H9 (cell line): ENCODE measurements around the gene KRTAP10-9. TPM values are rescaled to one million over a fixed set of nuclear protein-coding genes. Genes with fewer than 3 reads are reported as not detected.

Experiments used
- DNase-seq: peaks from one replicate; pipeline ENCODE4 v3.0.0-alpha.2; 2017
- H2AFZ ChIP-seq: one replicate; pipeline ENCODE4 v1.6.1; 2013; ENCODE audit warnings: mild to moderate bottlenecking, low read length, control low read depth, moderate library complexity
- H2AK5ac ChIP-seq: 2 replicates; pipeline ENCODE4 v1.6.1; 2013; ENCODE audit warnings: low read length, control low read depth, mixed read lengths; ENCODE audit not compliant: insufficient read length
- H2BK120ac ChIP-seq: one replicate; pipeline ENCODE4 v1.6.1; 2013; ENCODE audit warnings: low read depth, mild to moderate bottlenecking, low read length, control low read depth, inconsistent platforms; ENCODE audit not compliant: poor library complexity, severe bottlenecking
- H2BK12ac ChIP-seq: 2 replicates; pipeline ENCODE4 v1.6.1; 2013; ENCODE audit warnings: low read length, control low read depth, mixed read lengths, low read depth; ENCODE audit not compliant: insufficient read length
- H2BK15ac ChIP-seq: 2 replicates; pipeline ENCODE4 v1.6.1; 2013; ENCODE audit warnings: low read depth, low read length, control low read depth
- H2BK20ac ChIP-seq: one replicate; pipeline ENCODE4 v1.6.1; 2013; ENCODE audit warnings: low read depth, mild to moderate bottlenecking, low read length, control low read depth, inconsistent platforms; ENCODE audit not compliant: poor library complexity, severe bottlenecking
- H2BK5ac ChIP-seq: 2 replicates; pipeline ENCODE4 v1.6.1; 2013; ENCODE audit warnings: low read length, control low read depth, mixed read lengths; ENCODE audit not compliant: insufficient read length
- H3K14ac ChIP-seq: 2 replicates; pipeline ENCODE4 v1.6.1; 2013; ENCODE audit warnings: low read length, control low read depth; ENCODE audit not compliant: insufficient read depth
- H3K18ac ChIP-seq: 2 replicates; pipeline ENCODE4 v1.6.1; 2013; ENCODE audit warnings: low read depth, mild to moderate bottlenecking, mixed read lengths, low read length, control low read depth; ENCODE audit not compliant: insufficient read length
- H3K23ac ChIP-seq: 2 replicates; pipeline ENCODE4 v1.6.1; 2013; ENCODE audit warnings: low read length, control low read depth, mixed read lengths, low read depth; ENCODE audit not compliant: insufficient read length
- H3K23me2 ChIP-seq: 2 replicates; pipeline ENCODE4 v1.6.1; 2013; ENCODE audit warnings: low read depth, mild to moderate bottlenecking, mixed read lengths, low read length, control low read depth; ENCODE audit not compliant: insufficient read length, poor library complexity, severe bottlenecking
- H3K27ac ChIP-seq: 2 replicates; pipeline ENCODE4 v1.5.1; 2013; ENCODE audit warnings: low read length, control low read depth, mixed read lengths, low read depth; ENCODE audit not compliant: insufficient read length
- H3K27me3 ChIP-seq: 2 replicates; pipeline ENCODE4 v1.6.1; 2013; ENCODE audit warnings: low read length, control low read depth, inconsistent platforms; ENCODE audit not compliant: insufficient read depth
- H3K4ac ChIP-seq: 2 replicates; pipeline ENCODE4 v1.6.1; 2013; ENCODE audit warnings: low read depth, mild to moderate bottlenecking, control low read depth, inconsistent platforms, low read length, moderate library complexity
- H3K4me1 ChIP-seq: 2 replicates; pipeline ENCODE4 v1.6.1; 2013; ENCODE audit warnings: low read length, control low read depth, inconsistent platforms; ENCODE audit not compliant: insufficient read depth
- H3K4me2 ChIP-seq: 2 replicates; pipeline ENCODE4 v1.6.1; 2013; ENCODE audit warnings: low read length, control low read depth, mixed read lengths; ENCODE audit not compliant: insufficient read length, insufficient read depth
- H3K56ac ChIP-seq: 2 replicates; pipeline ENCODE4 v1.6.1; 2013; ENCODE audit warnings: low read depth, mild to moderate bottlenecking, mixed read lengths, low read length, control low read depth; ENCODE audit not compliant: insufficient read length
- H3K79me1 ChIP-seq: 2 replicates; pipeline ENCODE4 v1.6.1; 2013; ENCODE audit warnings: low read depth, mild to moderate bottlenecking, moderate library complexity, low read length, control low read depth, inconsistent platforms; ENCODE audit not compliant: insufficient read depth, poor library complexity, severe bottlenecking
- H3K79me2 ChIP-seq: 2 replicates; pipeline ENCODE4 v1.6.1; 2013; ENCODE audit warnings: low read length, control low read depth, inconsistent platforms; ENCODE audit not compliant: insufficient read depth
- H3K9ac ChIP-seq: 2 replicates; pipeline ENCODE4 v1.6.1; 2013; ENCODE audit warnings: low read length, control low read depth, mixed read lengths; ENCODE audit not compliant: insufficient read length; ENCODE audit errors: extremely low read depth
- H3K9me3 ChIP-seq: one replicate; pipeline ENCODE4 v1.6.1; 2013; ENCODE audit warnings: low read depth, low read length, inconsistent platforms; ENCODE audit not compliant: control insufficient read depth
- H3T11ph ChIP-seq: one replicate; pipeline ENCODE4 v1.6.1; 2013; ENCODE audit warnings: mild to moderate bottlenecking, low read length, control low read depth, inconsistent platforms
- H4K20me1 ChIP-seq: one replicate; pipeline ENCODE4 v1.6.1; 2013; ENCODE audit not compliant: control insufficient read depth, insufficient read length, insufficient read depth
- H4K5ac ChIP-seq: 2 replicates; pipeline ENCODE4 v1.6.1; 2013; ENCODE audit warnings: low read depth, mild to moderate bottlenecking, mixed read lengths, low read length, control low read depth; ENCODE audit not compliant: insufficient read length
- H4K8ac ChIP-seq: replicated peaks from 2 replicates; pipeline ENCODE4 v1.6.1; 2013; ENCODE audit warnings: low read length, control low read depth, mixed read lengths, low read depth; ENCODE audit not compliant: insufficient read length
- H4K91ac ChIP-seq: 2 replicates; pipeline ENCODE4 v1.6.1; 2013; ENCODE audit warnings: low read depth, mild to moderate bottlenecking, moderate library complexity, mixed read lengths, low read length, control low read depth; ENCODE audit not compliant: insufficient read length
- H3K27ac Mint-ChIP-seq, 3 experiments: 2 replicates in 2 of 3; 3 replicates in 1 of 3; pipeline ENCODE4 v1.8.0; 2020 to 2021; ENCODE audit warnings: mixed read lengths in 3 of 3, mild to moderate bottlenecking in 1 of 3, moderate library complexity in 1 of 3
- H3K27me3 Mint-ChIP-seq: 2 replicates; pipeline ENCODE4 v1.8.0; 2021; ENCODE audit warnings: low read depth, mild to moderate bottlenecking, moderate library complexity, mixed read lengths
- H3K36me3 Mint-ChIP-seq, 3 experiments: 2 replicates in 2 of 3; 3 replicates in 1 of 3; pipeline ENCODE4 v1.8.0; 2020 to 2021; ENCODE audit warnings: low read depth in 3 of 3, mixed read lengths in 3 of 3; ENCODE audit not compliant: insufficient read depth in 1 of 3
- H3K4me1 Mint-ChIP-seq, 2 experiments: 2 replicates each; pipeline ENCODE4 v1.8.0; 2020; ENCODE audit warnings: mixed read lengths in 2 of 2
- H3K4me3 Mint-ChIP-seq, 2 experiments: 2 replicates in 1 of 2; 3 replicates in 1 of 2; pipeline ENCODE4 v1.8.0; 2020 to 2021; ENCODE audit warnings: mild to moderate bottlenecking in 2 of 2, mixed read lengths in 2 of 2, moderate library complexity in 1 of 2
- H3K9me3 Mint-ChIP-seq, 2 experiments: 2 replicates in 1 of 2; 3 replicates in 1 of 2; pipeline ENCODE4 v1.8.0; 2020; ENCODE audit warnings: mild to moderate bottlenecking in 2 of 2, mixed read lengths in 2 of 2, moderate library complexity in 1 of 2
- WGBS: extraction: QIAGEN DNeasy Blood & Tissue Kit; methylation state at CpG from one replicate; pipeline ENCODE4 v1.1.7; 2013; ENCODE audit warnings: missing lambda C conversion rate, low lambda C conversion rate, mixed read lengths; ENCODE audit not compliant: insufficient read length; ENCODE audit errors: extremely low coverage; 5-methylcytosine and 5-hydroxymethylcytosine counted together
- total RNA-seq: library from RNA; stranded (reverse); gene quantifications from 2 replicates; pipeline ENCODE4 v1.2.1, GENCODE V29; 2021
- TF ChIP-seq, protein P1 (sequence below): fragments of 200-600 bp; sonication (generic); conservative IDR thresholded peaks from 3 replicates; pipeline ENCODE4 v1.8.0; 2021; ENCODE audit warnings: antibody characterized with exemption, mild to moderate bottlenecking

KRTAP10-9 gene
- total RNA-seq, 1 experiment from 2014 or later: not detected

DNA sequence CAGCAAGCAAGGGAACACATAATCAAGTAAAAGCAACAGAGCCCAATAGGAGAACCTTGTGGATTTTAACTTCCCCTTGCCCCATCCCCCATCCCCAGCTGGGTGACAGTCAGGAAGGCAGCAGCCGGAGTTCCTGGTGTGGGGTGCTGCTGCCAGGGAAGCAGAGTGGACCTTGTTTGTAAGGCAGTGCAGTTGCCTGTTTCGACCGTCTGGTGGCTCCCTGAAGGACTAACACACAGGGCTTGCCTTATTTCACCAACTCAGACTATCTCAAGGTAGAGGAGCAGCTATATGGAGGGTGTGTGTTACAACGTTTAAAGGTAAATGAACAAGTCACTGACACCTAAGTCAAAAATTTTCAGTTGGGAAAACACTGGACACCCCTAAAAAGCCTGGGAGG lies 8.4 kb upstream of the KRTAP10-9 start:
- no peak overlapping the region for H3K4me3 Mint-ChIP-seq
- H3K23me2 ChIP-seq: no peaks in the 10 kb centered on the region
- no peak overlapping the region for H3K4ac ChIP-seq
- no peak overlapping the region for H4K5ac ChIP-seq
- no peak overlapping the region for H2BK15ac ChIP-seq
- no peak overlapping the region for H2BK12ac ChIP-seq
- H4K20me1 ChIP-seq: no peaks in the 10 kb centered on the region
- WGBS: no CpG with 5 or more reads among the region's 4 CpGs
- H3K9me3 ChIP-seq: peaks cover 4% of the 10 kb centered on the region
- H3K18ac ChIP-seq: no peak overlapping the region
- H3K36me3 Mint-ChIP-seq: peaks cover 11 to 30% (median 20%) of the 10 kb centered on the region in 3 experiments
- H3K23ac ChIP-seq: no peak overlapping the region
- peaks cover 27% of the 10 kb centered on the region in 2 experiments for H3K4me1 Mint-ChIP-seq
- no peak overlapping the region for H4K91ac ChIP-seq
- H3K27ac ChIP-seq: no peak overlapping the region
- H2BK120ac ChIP-seq: no peak overlapping the region
- DNase-seq: peak; percentile 68
- TF ChIP-seq, protein P1, sequence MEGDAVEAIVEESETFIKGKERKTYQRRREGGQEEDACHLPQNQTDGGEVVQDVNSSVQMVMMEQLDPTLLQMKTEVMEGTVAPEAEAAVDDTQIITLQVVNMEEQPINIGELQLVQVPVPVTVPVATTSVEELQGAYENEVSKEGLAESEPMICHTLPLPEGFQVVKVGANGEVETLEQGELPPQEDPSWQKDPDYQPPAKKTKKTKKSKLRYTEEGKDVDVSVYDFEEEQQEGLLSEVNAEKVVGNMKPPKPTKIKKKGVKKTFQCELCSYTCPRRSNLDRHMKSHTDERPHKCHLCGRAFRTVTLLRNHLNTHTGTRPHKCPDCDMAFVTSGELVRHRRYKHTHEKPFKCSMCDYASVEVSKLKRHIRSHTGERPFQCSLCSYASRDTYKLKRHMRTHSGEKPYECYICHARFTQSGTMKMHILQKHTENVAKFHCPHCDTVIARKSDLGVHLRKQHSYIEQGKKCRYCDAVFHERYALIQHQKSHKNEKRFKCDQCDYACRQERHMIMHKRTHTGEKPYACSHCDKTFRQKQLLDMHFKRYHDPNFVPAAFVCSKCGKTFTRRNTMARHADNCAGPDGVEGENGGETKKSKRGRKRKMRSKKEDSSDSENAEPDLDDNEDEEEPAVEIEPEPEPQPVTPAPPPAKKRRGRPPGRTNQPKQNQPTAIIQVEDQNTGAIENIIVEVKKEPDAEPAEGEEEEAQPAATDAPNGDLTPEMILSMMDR: peak; percentile 64
- H2AK5ac ChIP-seq: no peak overlapping the region
- no peaks in the 10 kb centered on the region for H3K79me2 ChIP-seq
- H3K14ac ChIP-seq: no peak overlapping the region
- no peak overlapping the region for H3K27ac Mint-ChIP-seq
- peaks cover 33 to 38% of the 10 kb centered on the region in 2 experiments for H3K9me3 Mint-ChIP-seq
- H4K8ac ChIP-seq: no peak overlapping the region
- peaks cover 4% of the 10 kb centered on the region for H3K27me3 Mint-ChIP-seq
- H3K79me1 ChIP-seq: no peaks in the 10 kb centered on the region
- no peaks in the 10 kb centered on the region for H3K27me3 ChIP-seq
- no peak overlapping the region for H2AFZ ChIP-seq
- no peak overlapping the region for H2BK20ac ChIP-seq
- H3T11ph ChIP-seq: no peak overlapping the region
- no peak overlapping the region for H3K4me2 ChIP-seq
- H3K9ac ChIP-seq: no peak overlapping the region
- no peak overlapping the region for H3K56ac ChIP-seq
- no peaks in the 10 kb centered on the region for H3K4me1 ChIP-seq
- H2BK5ac ChIP-seq: no peak overlapping the region
